K562 (cell line): ENCODE results near the gene TBX6. TPM values are rescaled to one million over a fixed set of nuclear protein-coding genes. Genes with fewer than 3 reads are reported as not detected.

Source experiments
- BHLHE40 ChIP-seq: IDR thresholded peaks from 2 replicates; pipeline ENCODE4 v1.6.1; 2011; ENCODE audit warnings: low read length, improper control_type of control experiment
- BRD9 ChIP-seq: fragments of 450-650 bp; IDR thresholded peaks from 2 replicates; pipeline ENCODE4 v1.6.1; 2018; ENCODE audit warnings: low read depth; ENCODE audit not compliant: partially characterized antibody
- HLTF ChIP-seq: fragments of 450-650 bp; IDR thresholded peaks from 2 replicates; pipeline ENCODE4 v1.6.1; 2016
- JUNB ChIP-seq: fragments of 450-650 bp; formaldehyde crosslinking; conservative IDR thresholded peaks from 2 replicates; pipeline ENCODE4 v1.4.0; 2020; ENCODE audit warnings: mild to moderate bottlenecking
- RB1 ChIP-seq: fragments of 450-650 bp; IDR thresholded peaks from 2 replicates; pipeline ENCODE4 v1.6.1; 2017; ENCODE audit warnings: low read depth, mild to moderate bottlenecking
- TRIM28 ChIP-seq: fragments of 450-650 bp; IDR thresholded peaks from 2 replicates; pipeline ENCODE4 v1.6.1; 2017
- ZC3H11A ChIP-seq: IDR thresholded peaks from 2 replicates; pipeline ENCODE4 v1.6.1; 2012; ENCODE audit warnings: low read depth, low read length, improper control_type of control experiment
- ZNF165 ChIP-seq: fragments of 250-450 bp; sonication (Bioruptor Pico); IDR thresholded peaks from 2 replicates; pipeline ENCODE4 v1.4.0; 2020; ENCODE audit warnings: borderline replicate concordance
- ZNF785 ChIP-seq: fragments of 250-450 bp; sonication (Bioruptor Pico); IDR thresholded peaks from 2 replicates; pipeline ENCODE4 v1.4.0; 2020; ENCODE audit warnings: mild to moderate bottlenecking
- ZSCAN29 ChIP-seq: fragments of 450-650 bp; IDR thresholded peaks from 2 replicates; pipeline ENCODE4 v1.6.1; 2017
- polyA plus RNA-seq, 8 experiments: library from polyadenylated mRNA; depleted of rRNA in 4 of 8; stranded (reverse) in 5 of 8; unstranded in 3 of 8; fragments of >200 nt; fragmentation: Nextera tagmentation in 2 of 8; fragmentation: Illumina TruSeq in 1 of 8; extraction: Ambion mirVana in 2 of 8; extraction: Trizol in 1 of 8; gene quantifications; 2 replicates each; pipeline versions ENCODE4 v1.2.1 to v1.2.3, GENCODE V29; 2011 to 2014; ENCODE audit warnings: inconsistent platforms in 1 of 8, missing spikeins in 1 of 8
- total RNA-seq, 7 experiments: library from RNA; depleted of rRNA in 6 of 7; stranded (reverse); fragments of >200 nt in 6 of 7; fragmentation: Illumina TruSeq in 2 of 7; extraction: Trizol in 2 of 7; gene quantifications; 2 replicates each; pipeline versions ENCODE4 v1.2.1 to v1.2.3, GENCODE V29; 2011 to 2021; ENCODE audit warnings: low replicate concordance in 1 of 7
- TF ChIP-seq, protein P1 (sequence below): IDR thresholded peaks from 2 replicates; pipeline ENCODE4 v1.6.1; 2014; ENCODE audit warnings: antibody characterized with exemption
- TF ChIP-seq, protein P2 (sequence below): sonication (generic); formaldehyde crosslinking; IDR thresholded peaks from 2 replicates; pipeline ENCODE4 v1.8.1; 2023; ENCODE audit warnings: missing genetic modification reagents, mild to moderate bottlenecking, borderline replicate concordance
- TF ChIP-seq, protein P3 (sequence below): fragments of 450-650 bp; IDR thresholded peaks from 2 replicates; pipeline ENCODE4 v1.6.1; 2016; ENCODE audit warnings: low read depth, mild to moderate bottlenecking, moderate library complexity
- TF ChIP-seq, protein P4 (sequence below), 2 experiments: fragments of 250-450 bp in 1 of 2; fragments of 450-650 bp in 1 of 2; sonication (Bioruptor Pico) in 1 of 2; IDR thresholded peaks; 2 replicates each; pipeline versions ENCODE4 v1.6.1 to v1.8.0; 2016 to 2021; ENCODE audit warnings: mild to moderate bottlenecking in 2 of 2, moderate library complexity in 2 of 2, missing compliant biosample characterization in 1 of 2, missing genetic modification characterization in 1 of 2

TBX6 gene
- total and polyA plus RNA-seq, 9 of the 15 experiments (the other 6 are each of a cell fraction or from before 2014, with no cell fraction given) = 0.07 to 0.58 (median 0.11) TPM; not detected in 2

DNA sequence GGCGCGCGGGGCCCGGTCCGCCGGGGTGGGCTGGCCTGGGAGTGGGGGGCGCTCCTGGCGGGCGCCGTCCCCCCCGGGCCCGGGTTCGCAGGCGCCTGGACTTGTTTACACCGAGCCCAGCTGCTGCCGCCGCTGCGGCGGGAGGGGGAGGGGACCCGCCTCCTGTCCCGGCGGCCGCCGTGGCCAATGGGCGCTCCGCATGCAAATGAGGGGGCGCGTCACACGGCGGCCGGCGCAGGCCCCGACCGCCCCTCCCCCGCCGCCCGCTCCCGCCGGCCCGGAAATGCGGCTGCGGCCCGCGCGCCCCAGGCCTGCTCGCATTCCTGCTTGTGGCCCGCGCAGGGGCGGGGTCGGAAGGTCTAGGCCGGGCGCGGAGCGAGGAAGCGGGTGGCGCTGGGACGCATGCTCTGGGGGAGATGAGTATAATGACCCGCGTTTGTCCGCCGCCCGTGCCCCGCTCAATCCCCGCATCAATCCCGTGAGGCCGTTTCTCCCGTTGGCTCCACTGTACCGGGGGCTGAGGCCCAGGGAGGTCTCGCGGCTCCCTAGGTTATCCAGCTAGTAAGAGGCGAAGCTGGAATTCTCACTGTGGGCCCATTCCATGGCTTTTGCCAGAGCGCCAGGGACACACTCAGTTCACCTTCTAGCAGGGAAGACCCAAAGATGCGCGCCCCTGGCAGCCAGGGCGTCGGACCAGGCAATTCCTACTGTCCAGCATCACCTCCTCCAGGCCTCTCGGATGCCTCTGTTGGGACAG, 4.6 kb upstream of the TBX6 start, which contains the start of gene YPEL3 (continued):
- TF ChIP-seq, protein P1, sequence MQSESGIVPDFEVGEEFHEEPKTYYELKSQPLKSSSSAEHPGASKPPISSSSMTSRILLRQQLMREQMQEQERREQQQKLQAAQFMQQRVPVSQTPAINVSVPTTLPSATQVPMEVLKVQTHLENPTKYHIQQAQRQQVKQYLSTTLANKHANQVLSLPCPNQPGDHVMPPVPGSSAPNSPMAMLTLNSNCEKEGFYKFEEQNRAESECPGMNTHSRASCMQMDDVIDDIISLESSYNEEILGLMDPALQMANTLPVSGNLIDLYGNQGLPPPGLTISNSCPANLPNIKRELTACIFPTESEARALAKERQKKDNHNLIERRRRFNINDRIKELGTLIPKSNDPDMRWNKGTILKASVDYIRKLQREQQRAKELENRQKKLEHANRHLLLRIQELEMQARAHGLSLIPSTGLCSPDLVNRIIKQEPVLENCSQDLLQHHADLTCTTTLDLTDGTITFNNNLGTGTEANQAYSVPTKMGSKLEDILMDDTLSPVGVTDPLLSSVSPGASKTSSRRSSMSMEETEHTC = no peak
- TF ChIP-seq ZNF165 (CRISPR knock-in tag) (0 out of 2 replicates have a peak, but pooled peaks have one; percentile 42), BHLHE40 (0 out of 2 replicates have a peak, but pooled peaks have one; percentile 35), ZC3H11A (no peak), ZNF785 (CRISPR knock-in tag) (no peak), HLTF (no peak), JUNB (CRISPR knock-in tag) (0 out of 2 replicates have a peak, but pooled peaks have one; percentile 3), ZSCAN29 (no peak), RB1 (peak; percentile 43; the same call in 1 of the 2 replicates), TRIM28 (no peak), BRD9 (no peak)
- TF ChIP-seq, protein P2, sequence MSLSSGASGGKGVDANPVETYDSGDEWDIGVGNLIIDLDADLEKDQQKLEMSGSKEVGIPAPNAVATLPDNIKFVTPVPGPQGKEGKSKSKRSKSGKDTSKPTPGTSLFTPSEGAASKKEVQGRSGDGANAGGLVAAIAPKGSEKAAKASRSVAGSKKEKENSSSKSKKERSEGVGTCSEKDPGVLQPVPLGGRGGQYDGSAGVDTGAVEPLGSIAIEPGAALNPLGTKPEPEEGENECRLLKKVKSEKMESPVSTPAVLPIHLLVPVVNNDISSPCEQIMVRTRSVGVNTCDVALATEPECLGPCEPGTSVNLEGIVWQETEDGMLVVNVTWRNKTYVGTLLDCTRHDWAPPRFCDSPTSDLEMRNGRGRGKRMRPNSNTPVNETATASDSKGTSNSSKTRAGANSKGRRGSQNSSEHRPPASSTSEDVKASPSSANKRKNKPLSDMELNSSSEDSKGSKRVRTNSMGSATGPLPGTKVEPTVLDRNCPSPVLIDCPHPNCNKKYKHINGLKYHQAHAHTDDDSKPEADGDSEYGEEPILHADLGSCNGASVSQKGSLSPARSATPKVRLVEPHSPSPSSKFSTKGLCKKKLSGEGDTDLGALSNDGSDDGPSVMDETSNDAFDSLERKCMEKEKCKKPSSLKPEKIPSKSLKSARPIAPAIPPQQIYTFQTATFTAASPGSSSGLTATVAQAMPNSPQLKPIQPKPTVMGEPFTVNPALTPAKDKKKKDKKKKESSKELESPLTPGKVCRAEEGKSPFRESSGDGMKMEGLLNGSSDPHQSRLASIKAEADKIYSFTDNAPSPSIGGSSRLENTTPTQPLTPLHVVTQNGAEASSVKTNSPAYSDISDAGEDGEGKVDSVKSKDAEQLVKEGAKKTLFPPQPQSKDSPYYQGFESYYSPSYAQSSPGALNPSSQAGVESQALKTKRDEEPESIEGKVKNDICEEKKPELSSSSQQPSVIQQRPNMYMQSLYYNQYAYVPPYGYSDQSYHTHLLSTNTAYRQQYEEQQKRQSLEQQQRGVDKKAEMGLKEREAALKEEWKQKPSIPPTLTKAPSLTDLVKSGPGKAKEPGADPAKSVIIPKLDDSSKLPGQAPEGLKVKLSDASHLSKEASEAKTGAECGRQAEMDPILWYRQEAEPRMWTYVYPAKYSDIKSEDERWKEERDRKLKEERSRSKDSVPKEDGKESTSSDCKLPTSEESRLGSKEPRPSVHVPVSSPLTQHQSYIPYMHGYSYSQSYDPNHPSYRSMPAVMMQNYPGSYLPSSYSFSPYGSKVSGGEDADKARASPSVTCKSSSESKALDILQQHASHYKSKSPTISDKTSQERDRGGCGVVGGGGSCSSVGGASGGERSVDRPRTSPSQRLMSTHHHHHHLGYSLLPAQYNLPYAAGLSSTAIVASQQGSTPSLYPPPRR (CRISPR knock-in tag) = no peak
- TF ChIP-seq, protein P3, sequence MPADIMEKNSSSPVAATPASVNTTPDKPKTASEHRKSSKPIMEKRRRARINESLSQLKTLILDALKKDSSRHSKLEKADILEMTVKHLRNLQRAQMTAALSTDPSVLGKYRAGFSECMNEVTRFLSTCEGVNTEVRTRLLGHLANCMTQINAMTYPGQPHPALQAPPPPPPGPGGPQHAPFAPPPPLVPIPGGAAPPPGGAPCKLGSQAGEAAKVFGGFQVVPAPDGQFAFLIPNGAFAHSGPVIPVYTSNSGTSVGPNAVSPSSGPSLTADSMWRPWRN = no peak
- TF ChIP-seq, protein P4, sequence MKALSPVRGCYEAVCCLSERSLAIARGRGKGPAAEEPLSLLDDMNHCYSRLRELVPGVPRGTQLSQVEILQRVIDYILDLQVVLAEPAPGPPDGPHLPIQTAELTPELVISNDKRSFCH (CRISPR knock-in tag; IDR thresholded peaks at IDR 0.05) = no peak
- TF ChIP-seq, protein P4 (tag; IDR thresholded peaks at IDR 0.05) = no peak
